CD14-positive monocyte (primary cell): ENCODE measurements around the gene PLEKHO1. TPM values are rescaled to one million over a fixed set of nuclear protein-coding genes. Genes with fewer than 3 reads are reported as not detected.

Source experiments
- DNase-seq, 3 donors: peaks; one replicate each; pipeline ENCODE4 v3.0.0-alpha.2; 2011 to 2022
- H2AFZ ChIP-seq: 2 replicates; pipeline ENCODE4 v1.6.0; 2012; ENCODE audit warnings: mild to moderate bottlenecking, low read depth, low read length, inconsistent platforms; ENCODE audit not compliant: insufficient read depth, poor library complexity, severe bottlenecking
- H3K27ac ChIP-seq, 2 donors: 1 replicate in 1 of 2; 2 replicates in 1 of 2; pipeline ENCODE4 v1.5.1; 2012 to 2013; ENCODE audit warnings: low read length in 2 of 2, control low read depth in 1 of 2, inconsistent platforms in 1 of 2, low read depth in 1 of 2, mild to moderate bottlenecking in 1 of 2
- H3K27me3 ChIP-seq, 2 donors: one replicate each; pipeline versions ENCODE4 v1.6.0 to v1.6.1; 2011 to 2013; ENCODE audit warnings: low read length in 2 of 2; ENCODE audit not compliant: control insufficient read depth in 2 of 2, insufficient read depth in 2 of 2
- H3K36me3 ChIP-seq, 2 donors: replicated peaks in 1 of 2; 1 replicate in 1 of 2; 2 replicates in 1 of 2; pipeline versions ENCODE4 v1.5.1 to v1.6.1; 2012 to 2013; ENCODE audit warnings: low read length in 2 of 2, control low read depth in 1 of 2, inconsistent platforms in 1 of 2, mild to moderate bottlenecking in 1 of 2; ENCODE audit not compliant: insufficient read depth in 2 of 2, control insufficient read depth in 1 of 2
- H3K4me1 ChIP-seq, 2 donors: 1 replicate in 1 of 2; 2 replicates in 1 of 2; pipeline versions ENCODE4 v1.5.1 to v1.6.1; 2012 to 2013; ENCODE audit warnings: low read length in 2 of 2, control low read depth in 1 of 2, inconsistent platforms in 1 of 2, mild to moderate bottlenecking in 1 of 2, moderate library complexity in 1 of 2; ENCODE audit not compliant: insufficient read depth in 2 of 2, control insufficient read depth in 1 of 2
- H3K4me2 ChIP-seq: replicated peaks from 2 replicates; pipeline ENCODE3; 2012; ENCODE audit warnings: low read length, moderate library complexity, mild to moderate bottlenecking; ENCODE audit not compliant: poor library complexity, severe bottlenecking; ENCODE audit errors: extremely low read depth
- H3K4me3 ChIP-seq, 3 experiments: fragments of 200-600 bp in 1 of 3; sonication (generic) in 1 of 3; replicated peaks in 1 of 3; 1 replicate in 2 of 3; 2 replicates in 1 of 3; pipeline ENCODE4 v1.5.1; 2011 to 2013; ENCODE audit warnings: low read length in 3 of 3, mild to moderate bottlenecking in 3 of 3, control low read depth in 2 of 3, low read depth in 2 of 3, inconsistent platforms in 1 of 3, moderate library complexity in 1 of 3
- H3K79me2 ChIP-seq: 2 replicates; pipeline ENCODE4 v1.6.0; 2012; ENCODE audit warnings: mild to moderate bottlenecking, control low read depth, inconsistent platforms, low read length, moderate library complexity; ENCODE audit not compliant: insufficient read depth
- H3K9ac ChIP-seq: 2 replicates; pipeline ENCODE4 v1.6.0; 2017; ENCODE audit warnings: low read length, mild to moderate bottlenecking; ENCODE audit not compliant: insufficient read depth, poor library complexity, severe bottlenecking
- H3K9me3 ChIP-seq, 2 donors: replicated peaks in 1 of 2; 1 replicate in 1 of 2; 2 replicates in 1 of 2; pipeline versions ENCODE4 v1.5.1 to v1.6.1; 2012 to 2013; ENCODE audit warnings: low read length in 2 of 2, control low read depth in 1 of 2; ENCODE audit not compliant: control insufficient read depth in 1 of 2, insufficient read depth in 1 of 2
- H4K20me1 ChIP-seq: 2 replicates; pipeline ENCODE4 v1.6.0; 2012; ENCODE audit warnings: mild to moderate bottlenecking, low read length, control low read depth, moderate library complexity; ENCODE audit not compliant: insufficient read depth
- H3K27ac Mint-ChIP-seq, 7 donors: one replicate each; pipeline ENCODE4 v1.8.0; 2020; ENCODE audit warnings: mild to moderate bottlenecking in 7 of 7, mixed read lengths in 7 of 7, moderate library complexity in 6 of 7, inconsistent platforms in 2 of 7
- H3K27me3 Mint-ChIP-seq, 3 donors: one replicate each; pipeline ENCODE4 v1.8.0; 2021 to 2022; ENCODE audit warnings: low read depth in 3 of 3, mild to moderate bottlenecking in 3 of 3, mixed read lengths in 3 of 3, moderate library complexity in 3 of 3, inconsistent platforms in 1 of 3
- H3K36me3 Mint-ChIP-seq, 2 donors: one replicate each; pipeline ENCODE4 v1.8.0; 2020; ENCODE audit warnings: mixed read lengths in 2 of 2, inconsistent platforms in 1 of 2, mild to moderate bottlenecking in 1 of 2
- H3K4me1 Mint-ChIP-seq: one replicate; pipeline ENCODE4 v1.8.0; 2020; ENCODE audit warnings: mild to moderate bottlenecking, mixed read lengths
- H3K4me3 Mint-ChIP-seq, 2 donors: one replicate each; pipeline ENCODE4 v1.8.0; 2020; ENCODE audit warnings: mild to moderate bottlenecking in 2 of 2, mixed read lengths in 2 of 2, moderate library complexity in 1 of 2
- H3K9me3 Mint-ChIP-seq, 7 donors: one replicate each; pipeline ENCODE4 v1.8.0; 2020 to 2022; ENCODE audit warnings: mixed read lengths in 7 of 7, mild to moderate bottlenecking in 6 of 7, moderate library complexity in 6 of 7, inconsistent platforms in 2 of 7
- WGBS: methylation state at CpG from one replicate; pipeline ENCODE4 v1.1.5; 2013; ENCODE audit warnings: missing lambda C conversion rate; ENCODE audit not compliant: insufficient coverage; 5-methylcytosine and 5-hydroxymethylcytosine counted together
- intact Hi-C, 2 donors: fragments of 100-400 bp; cut with micrococcal nuclease; formaldehyde crosslinking; loops; one replicate each; pipeline versions ENCODE4 v1.15.0 to v1.15.1; 2023
- polyA plus RNA-seq, 3 donors: library from polyadenylated mRNA; depleted of rRNA in 1 of 3; unstranded in 2 of 3; stranded (reverse) in 1 of 3; fragments of 300-500 nt in 2 of 3; fragments of >200 nt in 1 of 3; fragmentation: Illumina TruSeq in 2 of 3; gene quantifications; 1 replicate in 2 of 3; 2 replicates in 1 of 3; pipeline ENCODE4 v1.2.3, GENCODE V29; 2012 to 2021
- TF ChIP-seq, protein P1 (sequence below): fragments of 200-600 bp; IDR thresholded peaks from one replicate; pipeline ENCODE4 v1.8.0; 2022; ENCODE audit warnings: antibody characterized with exemption, mild to moderate bottlenecking

The PLEKHO1 gene
- polyA plus RNA-seq, 3 donors = 87.2 to 170 (median 110) TPM

DNA sequence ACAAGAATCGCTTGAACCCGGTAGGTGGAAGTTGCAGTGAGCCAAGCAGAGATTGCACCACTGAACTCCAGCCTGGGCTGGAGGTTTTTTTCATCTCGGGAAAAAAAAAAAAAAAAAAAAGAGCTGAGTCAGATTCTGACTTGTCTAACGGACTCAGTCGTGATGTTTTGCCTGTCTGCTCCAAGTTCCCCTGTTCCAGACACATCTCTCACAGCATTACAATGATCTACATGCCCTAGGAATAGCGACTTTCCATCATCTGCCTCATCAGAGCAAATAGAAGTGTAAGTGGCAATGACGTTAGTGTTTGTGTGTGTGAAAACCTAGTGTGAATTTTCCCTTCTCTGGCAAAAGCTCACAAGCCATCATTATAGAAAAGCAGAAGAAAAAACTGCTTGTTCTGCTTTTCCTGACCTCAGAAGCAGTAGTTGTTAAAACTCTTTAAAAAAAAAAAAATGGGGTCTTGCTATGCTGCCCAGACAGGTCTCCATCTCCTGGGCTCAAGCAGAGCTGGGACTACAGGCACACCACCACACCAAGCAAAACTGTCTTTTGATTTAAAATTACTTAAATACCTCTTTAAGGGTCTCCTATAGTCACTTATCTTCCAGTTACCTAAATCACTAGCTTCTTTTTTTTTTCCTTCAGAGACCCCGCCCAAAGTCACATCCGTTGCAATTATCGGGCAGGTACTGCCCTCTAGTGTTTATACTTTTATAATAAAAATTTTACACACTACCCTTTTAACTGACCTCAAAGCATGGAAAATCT, 37.3 kb downstream of the PLEKHO1 start:
- Mint-ChIP-seq H3K27me3 (peaks cover 0 to 4% (median 0%) of the 10 kb centered on the region in 3 donors), H3K4me1 (peaks cover 47% of the 10 kb centered on the region), H3K27ac (peak overlapping the region; percentile 93 to 97 (median 95)), H3K36me3 (peaks cover 5 to 8% of the 10 kb centered on the region in 2 donors), H3K9me3 (peaks cover 0 to 5% (median 3%) of the 10 kb centered on the region in 7 donors), H3K4me3 (peak overlapping the region; percentile 56 to 85)
- WGBS = 0% methylated on average over 3 of the region's 10 CpGs
- no peaks in the 10 kb centered on the region for H3K79me2 ChIP-seq
- H3K27ac ChIP-seq = peak overlapping the region; percentile 82 to 88
- H4K20me1 ChIP-seq = no peaks in the 10 kb centered on the region
- peak overlapping the region; percentile 65 for H3K4me2 ChIP-seq
- H3K4me3 ChIP-seq = peak overlapping the region; percentile 43 to 70 (median 47)
- TF ChIP-seq, protein P1, sequence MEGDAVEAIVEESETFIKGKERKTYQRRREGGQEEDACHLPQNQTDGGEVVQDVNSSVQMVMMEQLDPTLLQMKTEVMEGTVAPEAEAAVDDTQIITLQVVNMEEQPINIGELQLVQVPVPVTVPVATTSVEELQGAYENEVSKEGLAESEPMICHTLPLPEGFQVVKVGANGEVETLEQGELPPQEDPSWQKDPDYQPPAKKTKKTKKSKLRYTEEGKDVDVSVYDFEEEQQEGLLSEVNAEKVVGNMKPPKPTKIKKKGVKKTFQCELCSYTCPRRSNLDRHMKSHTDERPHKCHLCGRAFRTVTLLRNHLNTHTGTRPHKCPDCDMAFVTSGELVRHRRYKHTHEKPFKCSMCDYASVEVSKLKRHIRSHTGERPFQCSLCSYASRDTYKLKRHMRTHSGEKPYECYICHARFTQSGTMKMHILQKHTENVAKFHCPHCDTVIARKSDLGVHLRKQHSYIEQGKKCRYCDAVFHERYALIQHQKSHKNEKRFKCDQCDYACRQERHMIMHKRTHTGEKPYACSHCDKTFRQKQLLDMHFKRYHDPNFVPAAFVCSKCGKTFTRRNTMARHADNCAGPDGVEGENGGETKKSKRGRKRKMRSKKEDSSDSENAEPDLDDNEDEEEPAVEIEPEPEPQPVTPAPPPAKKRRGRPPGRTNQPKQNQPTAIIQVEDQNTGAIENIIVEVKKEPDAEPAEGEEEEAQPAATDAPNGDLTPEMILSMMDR = peak; percentile 89
- H3K9ac ChIP-seq = peak overlapping the region; percentile 32
- no peaks in the 10 kb centered on the region for H3K27me3 ChIP-seq
- H2AFZ ChIP-seq = peak overlapping the region; percentile 32
- peaks cover 58% of the 10 kb centered on the region in 2 donors for H3K4me1 ChIP-seq
- DNase-seq = peak; percentile 79 to 91 (median 85)
- no peaks in the 10 kb centered on the region for H3K9me3 ChIP-seq
- H3K36me3 ChIP-seq = no peaks in the 10 kb centered on the region
- intact Hi-C loops = loop anchor here (5.0 to 10.0 kb wide), 4 partner anchors 48 to 292 kb away; partner anchors contain the start of genes ANP32E (in 1 of the 2), BOLA1 (in 1 of the 2) and MTMR11 (in 1 of the 2)

GRCh38 chr1:150187560-150187931, 37.8 kb downstream of the PLEKHO1 start:
- H3K9me3 Mint-ChIP-seq = peaks cover 0 to 5% (median 3%) of the 10 kb centered on the region in 7 donors
- no peaks in the 10 kb centered on the region for H3K27me3 ChIP-seq
- H4K20me1 ChIP-seq = no peaks in the 10 kb centered on the region
- peak overlapping the region in 1 of 3 experiments; percentile 70 for H3K4me3 ChIP-seq
- intact Hi-C loops = loop anchor here (5.0 to 10.0 kb wide), 4 partner anchors 47 to 293 kb away; partner anchors contain the start of genes ANP32E (in 1 of the 2), BOLA1 (in 1 of the 2) and MTMR11 (in 1 of the 2)
- peak overlapping the region; percentile 93 to 97 (median 95) for H3K27ac Mint-ChIP-seq
- peaks cover 42% of the 10 kb centered on the region for H3K4me1 Mint-ChIP-seq
- H3K4me3 Mint-ChIP-seq = peak overlapping the region in 1 of 2 donors; percentile 85
- 6% methylated on average over 2 of the region's 3 CpGs for WGBS
- DNase-seq = no peak
- H3K27me3 Mint-ChIP-seq = peaks cover 0 to 4% (median 0%) of the 10 kb centered on the region in 3 donors
- H3K36me3 Mint-ChIP-seq = peaks cover 5 to 11% of the 10 kb centered on the region in 2 donors
- no peaks in the 10 kb centered on the region for H3K79me2 ChIP-seq
- TF ChIP-seq, protein P1 = peak; percentile 65
- H3K9me3 ChIP-seq = no peaks in the 10 kb centered on the region
- H3K27ac ChIP-seq = peak overlapping the region; percentile 82 to 88
- H3K36me3 ChIP-seq = no peaks in the 10 kb centered on the region
- peak overlapping the region; percentile 65 for H3K4me2 ChIP-seq
- H3K4me1 ChIP-seq = peaks cover 52% of the 10 kb centered on the region in 2 donors
- no peak overlapping the region for H3K9ac ChIP-seq
- H2AFZ ChIP-seq = peak overlapping the region; percentile 32
